PC-9 (cell line): Measurements from ENCODE around the gene TM4SF5. TPM values are rescaled to one million over a fixed set of nuclear protein-coding genes. Genes with fewer than 3 reads are reported as not detected.

Source experiments
- BruUV-seq: library from RNA; stranded (reverse); fragments of 400-500 nt; replicated peaks from 2 replicates; lab custom pipeline; 2021; lab: Mats Ljungman, UMichigan
- CTCF ChIA-PET: fragments of 300-600 bp; sonication (Branson Sonifier 250); formaldehyde crosslinking; loops from one replicate; lab custom pipeline; 2022; ENCODE audit warnings: antibody characterized with exemption; lab: Charles Lee
- POLR2A ChIA-PET: fragments of 300-600 bp; sonication (Branson Sonifier 250); formaldehyde crosslinking; loops from one replicate; lab custom pipeline; 2022; ENCODE audit warnings: antibody characterized with exemption; ENCODE audit not compliant: unreplicated experiment; lab: Charles Lee
- DNase-seq, 2 experiments: peaks; one replicate each; pipeline versions ENCODE4 v3.0.0 to v3.0.0-alpha.2; 2015 to 2022; ENCODE audit warnings: mixed read lengths in 1 of 2
- H2AFZ ChIP-seq: fragments of 200-600 bp; sonication (generic); 2 replicates; pipeline ENCODE4 v1.8.1; 2017; ENCODE audit warnings: antibody characterized with exemption
- H3F3A ChIP-seq: fragments of 200-600 bp; sonication (generic); 2 replicates; pipeline ENCODE4 v1.8.1; 2017; ENCODE audit warnings: antibody characterized with exemption, mild to moderate bottlenecking, low read depth; ENCODE audit not compliant: insufficient read depth
- H3K27ac ChIP-seq: fragments of 200-600 bp; sonication (generic); 2 replicates; pipeline ENCODE4 v1.6.1; 2016; ENCODE audit warnings: mixed run types
- H3K27me3 ChIP-seq: fragments of 200-600 bp; sonication (generic); 2 replicates; pipeline ENCODE4 v1.6.1; 2016; ENCODE audit warnings: low read depth, mixed run types; ENCODE audit not compliant: insufficient read depth
- H3K36me3 ChIP-seq: fragments of 200-600 bp; sonication (generic); 2 replicates; pipeline ENCODE4 v1.6.1; 2016; ENCODE audit warnings: low read depth, mixed run types
- H3K4me1 ChIP-seq: fragments of 200-600 bp; sonication (generic); replicated peaks from 2 replicates; pipeline ENCODE4 v1.6.1; 2016; ENCODE audit warnings: mixed run types; ENCODE audit not compliant: insufficient read depth
- H3K4me2 ChIP-seq: fragments of 200-600 bp; sonication (generic); 2 replicates; pipeline ENCODE4 v1.6.1; 2017; ENCODE audit warnings: mixed run types
- H3K4me3 ChIP-seq: fragments of 200-600 bp; sonication (generic); 2 replicates; pipeline ENCODE4 v1.6.1; 2016; ENCODE audit warnings: mixed run types
- H3K79me2 ChIP-seq: fragments of 200-600 bp; sonication (generic); 2 replicates; pipeline ENCODE4 v1.6.1; 2017; ENCODE audit warnings: low read depth, mixed run types
- H3K9me2 ChIP-seq: fragments of 200-600 bp; sonication (generic); 2 replicates; pipeline ENCODE4 v1.8.1; 2017; ENCODE audit warnings: mild to moderate bottlenecking; ENCODE audit not compliant: insufficient read depth
- H3K9me3 ChIP-seq: fragments of 200-600 bp; sonication (generic); 2 replicates; pipeline ENCODE4 v1.8.1; 2016; ENCODE audit warnings: low read depth; ENCODE audit not compliant: insufficient read depth
- H4K20me1 ChIP-seq: fragments of 200-600 bp; sonication (generic); 2 replicates; pipeline ENCODE4 v1.8.1; 2017; ENCODE audit not compliant: insufficient read depth
- CTCF ChIP-seq: fragments of 200-600 bp; sonication (generic); conservative IDR thresholded peaks from 2 replicates; pipeline ENCODE4 v1.6.1; 2017; ENCODE audit warnings: mixed run types, antibody characterized with exemption, mild to moderate bottlenecking, moderate library complexity
- EZH2 ChIP-seq: fragments of 200-600 bp; sonication (generic); IDR thresholded peaks from 2 replicates; pipeline ENCODE4 v1.8.0; 2017; ENCODE audit warnings: antibody characterized with exemption, low read depth
- intact Hi-C: fragments of 100-400 bp; cut with micrococcal nuclease; formaldehyde crosslinking; loops from one replicate; pipeline ENCODE4 v1.10.0; 2022; ENCODE audit not compliant: unreplicated experiment
- total RNA-seq: library from RNA; stranded (reverse); gene quantifications from 2 replicates; pipeline ENCODE4 v1.2.3, GENCODE V29; 2021

Gene TM4SF5
- total RNA-seq, 1 experiment from 2014 or later: not detected

- Histone ChIP-seq H3K9me3 (no peaks in the 10 kb centered on the region), H3K4me3 (no peak overlapping the region), H3F3A (peaks cover 8% of the 10 kb centered on the region), H3K79me2 (no peaks in the 10 kb centered on the region), H2AFZ (no peak overlapping the region), H3K27ac (no peak overlapping the region), H3K36me3 (no peaks in the 10 kb centered on the region), H3K9me2 (no peaks in the 10 kb centered on the region), H4K20me1 (no peaks in the 10 kb centered on the region), H3K4me2 (no peak overlapping the region), H3K27me3 (0 out of 2 replicates have a peak, but pooled peaks cover 6% of the 10 kb centered on the region), H3K4me1 (peaks cover 12% of the 10 kb centered on the region; the same call in 1 of the 2 replicates)
- intact Hi-C loops: no loop called here
- TF ChIP-seq EZH2: no peak
- TF ChIP-seq CTCF: no peak
- POLR2A ChIA-PET: interaction anchor here (0.7 kb wide), 1 partner anchor 11 kb away, joined by 3 read pairs; no protein-coding TSS in a partner anchor
- CTCF ChIA-PET: no interaction called here
- BruUV-seq: no TSS peak
- DNase-seq: no peak
Measured at GRCh38 chr17:4742133-4742532, 29.6 kb upstream of the TM4SF5 start.

- H3K4me1 ChIP-seq: peaks cover 12% of the 10 kb centered on the region; the same call in 1 of the 2 replicates
- ChIA-PET CTCF (no interaction called here), POLR2A (no interaction called here)
- TF ChIP-seq EZH2 (no peak), CTCF (no peak)
- no TSS peak for BruUV-seq
- no peak overlapping the region for H3K4me3 ChIP-seq
- H3K9me3 ChIP-seq: no peaks in the 10 kb centered on the region
- no peaks in the 10 kb centered on the region for H4K20me1 ChIP-seq
- intact Hi-C loops: no loop called here
- no peak overlapping the region for H3K4me2 ChIP-seq
- no peaks in the 10 kb centered on the region for H3K9me2 ChIP-seq
- no peak overlapping the region for H3K27ac ChIP-seq
- no peaks in the 10 kb centered on the region for H3K36me3 ChIP-seq
- H3K79me2 ChIP-seq: no peaks in the 10 kb centered on the region
- H2AFZ ChIP-seq: no peak overlapping the region
- 0 out of 2 replicates have a peak, but pooled peaks cover 6% of the 10 kb centered on the region for H3K27me3 ChIP-seq
- peaks cover 8% of the 10 kb centered on the region for H3F3A ChIP-seq
- no peak for DNase-seq
Measured at GRCh38 chr17:4742629-4743028, 29.1 kb upstream of the TM4SF5 start.

GRCh38 chr17:4743216-4743615 is 28.5 kb upstream of the TM4SF5 start:
- H3K4me2 ChIP-seq: no peak overlapping the region
- DNase-seq: no peak
- H3K27me3 ChIP-seq: 0 out of 2 replicates have a peak, but pooled peaks cover 6% of the 10 kb centered on the region
- no peaks in the 10 kb centered on the region for H3K9me3 ChIP-seq
- H3K36me3 ChIP-seq: no peaks in the 10 kb centered on the region
- BruUV-seq: no TSS peak
- POLR2A ChIA-PET: no interaction called here
- CTCF ChIA-PET: no interaction called here
- H3K4me3 ChIP-seq: no peak overlapping the region
- peaks cover 6% of the 10 kb centered on the region; the same call in 1 of the 2 replicates for H3K4me1 ChIP-seq
- H2AFZ ChIP-seq: no peak overlapping the region
- no peaks in the 10 kb centered on the region for H4K20me1 ChIP-seq
- no peaks in the 10 kb centered on the region for H3K9me2 ChIP-seq
- no peak for TF ChIP-seq EZH2
- no peak for TF ChIP-seq CTCF
- H3K27ac ChIP-seq: no peak overlapping the region
- H3K79me2 ChIP-seq: no peaks in the 10 kb centered on the region
- peaks cover 2% of the 10 kb centered on the region; the same call in 1 of the 2 replicates for H3F3A ChIP-seq
- intact Hi-C loops: no loop called here
